Measurements from ENCODE around the gene ASNSD1. TPM values are rescaled to one million over a fixed set of nuclear protein-coding genes. Genes with fewer than 3 reads are reported as not detected.

The ASNSD1 gene
- total RNA-seq = 10 to 100 TPM; 35.6 to 36.1 TPM

DNA sequence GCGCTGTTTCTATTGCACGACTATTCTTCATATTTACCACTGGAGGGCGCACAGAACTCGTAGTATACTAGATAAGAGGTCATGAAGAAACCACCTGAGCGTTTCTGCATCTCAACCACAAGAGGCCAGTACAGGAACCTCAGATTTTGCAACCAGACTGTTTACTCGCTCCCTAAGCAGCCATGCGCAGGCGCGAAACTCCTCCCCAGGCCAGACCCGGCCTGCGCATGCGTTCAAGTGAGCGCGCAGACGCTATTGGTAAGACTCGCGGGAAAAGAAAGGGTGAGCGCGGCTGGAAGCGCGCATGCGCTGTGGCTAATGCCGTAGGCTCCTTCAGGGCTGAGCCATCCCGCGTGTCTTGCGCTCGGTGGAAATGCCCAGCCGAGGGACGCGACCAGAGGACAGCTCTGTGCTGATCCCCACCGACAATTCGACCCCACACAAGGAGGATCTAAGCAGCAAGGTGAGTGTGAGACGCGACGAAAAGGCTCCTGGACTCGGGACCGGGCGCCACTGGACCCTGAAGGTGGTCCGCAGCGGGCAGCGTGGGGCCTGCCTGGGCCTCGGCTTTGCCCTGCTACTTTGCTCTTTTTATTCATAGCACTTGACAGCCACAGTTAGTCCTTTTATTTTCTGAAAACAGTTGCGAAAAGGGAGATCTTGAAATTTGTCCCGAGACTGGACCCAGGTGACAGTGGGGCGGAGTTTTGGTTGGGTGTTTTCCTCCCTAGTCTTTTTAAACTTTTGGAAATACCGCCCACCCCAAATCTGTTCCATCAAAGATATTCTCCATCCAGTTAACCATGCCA is at the start of gene ASNSD1:
TSS of gene ASNSD1 (plus strand) at position 312 of the 809 bp plus-strand sequence. CDS start 4,674 bp downstream, outside the sequence.

GRCh38 chr2:189674374-189675112 is 13.3 kb downstream of the ASNSD1 start, which contains the start of gene ANKAR:
ANKAR (plus strand) TSS chr2:189674670; CDS start chr2:189676491, 1,821 bp downstream.

Other genes starting within 250 kb of the ASNSD1 start
- 10 to 100 TPM; 43.3 to 54.2 TPM for gene WDR75, start 220.0 kb upstream of the ASNSD1 start, total RNA-seq
- 10 to 100 TPM in 1 of 2 experiments, 1 to 10 TPM in 1; 9.6 to 11.9 TPM for gene SLC40A1, start 80.7 kb upstream of the ASNSD1 start, total RNA-seq
- 1 to 10 TPM; 5.9 to 6.6 TPM for gene ANKAR, start 13.2 kb downstream of the ASNSD1 start, total RNA-seq
- 1 to 10 TPM; 6.9 to 7.0 TPM for gene OSGEPL1, start 101.3 kb downstream of the ASNSD1 start, total RNA-seq
- gene ORMDL1, start 122.9 kb downstream of the ASNSD1 start, total RNA-seq = 10 to 100 TPM; 85.1 to 94.9 TPM
- 10 to 100 TPM; 25.5 to 29.2 TPM for gene PMS1, start 123.0 kb downstream of the ASNSD1 start, total RNA-seq

Data from activated naive CD4-positive, alpha-beta T cell treated with anti-CD3 and anti-CD28 coated beads, Interleukin-2, amount 10 ng/mL, durations not matched to agents 5 hours and 36 hours (primary cell).